ENCODE data around the gene ATG12.

GRCh38 chr5:115842089-115842935 is 947 bp upstream of the ATG12 start:
- TF ChIP-seq HMGXB4 (CRISPR knock-in tag; IDR thresholded peaks at IDR 0.05) (peak; percentile 80), CTCF (IDR thresholded peaks at IDR 0.05) (no peak), ZNF232 (CRISPR knock-in tag; IDR thresholded peaks at IDR 0.05) (0 out of 2 replicates have a peak, but pooled peaks have one; percentile 36), IRF2 (CRISPR knock-in tag; IDR thresholded peaks at IDR 0.05; ENCODE audit: borderline replicate concordance, low read depth) (no peak), E2F1 (CRISPR knock-in tag; IDR thresholded peaks at IDR 0.05) (no peak), ZNF396 (CRISPR knock-in tag; IDR thresholded peaks at IDR 0.05; ENCODE audit: borderline replicate concordance) (no peak), ZNF317 (CRISPR knock-in tag; IDR thresholded peaks at IDR 0.05; ENCODE audit: borderline replicate concordance, low read depth) (0 out of 2 replicates have a peak, but pooled peaks have one; percentile 7), ZNF138 (CRISPR knock-in tag; conservative IDR thresholded peaks at IDR 0.05) (no peak), PREB (CRISPR knock-in tag; IDR thresholded peaks at IDR 0.05; ENCODE audit: borderline replicate concordance) (no peak), GABPB1 (CRISPR knock-in tag; IDR thresholded peaks at IDR 0.05) (no peak)
- TF ChIP-seq, protein P1, sequence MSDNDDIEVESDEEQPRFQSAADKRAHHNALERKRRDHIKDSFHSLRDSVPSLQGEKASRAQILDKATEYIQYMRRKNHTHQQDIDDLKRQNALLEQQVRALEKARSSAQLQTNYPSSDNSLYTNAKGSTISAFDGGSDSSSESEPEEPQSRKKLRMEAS (CRISPR knock-in tag; IDR thresholded peaks at IDR 0.05): no peak
- TF ChIP-seq, protein P2, sequence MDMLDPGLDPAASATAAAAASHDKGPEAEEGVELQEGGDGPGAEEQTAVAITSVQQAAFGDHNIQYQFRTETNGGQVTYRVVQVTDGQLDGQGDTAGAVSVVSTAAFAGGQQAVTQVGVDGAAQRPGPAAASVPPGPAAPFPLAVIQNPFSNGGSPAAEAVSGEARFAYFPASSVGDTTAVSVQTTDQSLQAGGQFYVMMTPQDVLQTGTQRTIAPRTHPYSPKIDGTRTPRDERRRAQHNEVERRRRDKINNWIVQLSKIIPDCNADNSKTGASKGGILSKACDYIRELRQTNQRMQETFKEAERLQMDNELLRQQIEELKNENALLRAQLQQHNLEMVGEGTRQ (CRISPR knock-in tag; IDR thresholded peaks at IDR 0.05): no peak

Data from WTC11 (cell line).